Peyer's patch (tissue), 4 donors: Measurements from ENCODE around the gene CNOT1. TPM values are rescaled to one million over a fixed set of nuclear protein-coding genes. Genes with fewer than 3 reads are reported as not detected.
A peak's percentile ranks its signal among the peaks of the same experiment; 100 is the strongest.

Experiments used
- DNase-seq, 3 donors: peaks; one replicate each; pipeline ENCODE4 v3.0.0-alpha.2; 2017 to 2019
- H3K27ac ChIP-seq, 4 donors: fragments of 200-600 bp; sonication (generic); one replicate each; pipeline ENCODE4 v1.5.1; 2016 to 2019
- H3K27me3 ChIP-seq, 2 donors: fragments of 200-600 bp; sonication (generic); one replicate each; pipeline ENCODE4 v1.5.1; 2019
- H3K36me3 ChIP-seq, 3 donors: fragments of 200-600 bp; sonication (generic); one replicate each; pipeline ENCODE4 v1.5.1; 2016 to 2019
- H3K4me1 ChIP-seq, 4 donors: fragments of 200-600 bp; sonication (generic); one replicate each; pipeline ENCODE4 v1.5.1; 2016 to 2019
- H3K4me3 ChIP-seq, 4 donors: fragments of 200-600 bp; sonication (generic); 1 replicate in 3 of 4; 2 replicates in 1 of 4; pipeline ENCODE4 v1.5.1; 2016 to 2019; ENCODE audit warnings: mild to moderate bottlenecking in 1 of 4
- H3K9me3 ChIP-seq, 4 donors: fragments of 200-600 bp; sonication (generic); one replicate each; pipeline ENCODE4 v1.5.1; 2016 to 2019; ENCODE audit warnings: mild to moderate bottlenecking in 1 of 4
- CTCF ChIP-seq, 6 experiments: fragments of 450-650 bp in 4 of 6; fragments of 200-600 bp in 2 of 6; sonication (generic) in 1 of 6; IDR thresholded peaks; one replicate each; pipeline ENCODE4 v1.5.1; 2017 to 2019; ENCODE audit warnings: antibody characterized with exemption in 6 of 6, mild to moderate bottlenecking in 3 of 6, moderate library complexity in 1 of 6
- POLR2A ChIP-seq, 2 donors: fragments of 450-650 bp; IDR thresholded peaks; one replicate each; pipeline ENCODE4 v1.5.1; 2017; ENCODE audit warnings: antibody characterized with exemption in 2 of 2, mild to moderate bottlenecking in 2 of 2, moderate library complexity in 2 of 2
- total RNA-seq, 4 donors: library from RNA; depleted of rRNA; stranded (reverse); fragments of >200 nt; gene quantifications; one replicate each; pipeline ENCODE4 v1.1.0, GENCODE V29; 2016

Gene CNOT1
- total RNA-seq, 4 donors from 2014 or later, result 165 to 211 (median 190) TPM

- Histone ChIP-seq H3K27ac (no peak overlapping the region), H3K4me1 (no peaks in the 10 kb centered on the region), H3K9me3 (no peaks in the 10 kb centered on the region), H3K4me3 (no peak overlapping the region), H3K36me3 (no peaks in the 10 kb centered on the region), H3K27me3 (peaks cover 0 to 2% of the 10 kb centered on the region in 2 donors)
- no peak for TF ChIP-seq POLR2A (IDR thresholded peaks at IDR 0.05)
- TF ChIP-seq CTCF (IDR thresholded peaks at IDR 0.05), result no peak
- peak in 2 of 3 donors; percentile 4 to 28 for DNase-seq
Measured at GRCh38 chr16:58507963-58508670, 121.5 kb downstream of the CNOT1 start.

GRCh38 chr16:58507195-58507962 lies 122.2 kb downstream of the CNOT1 start:
- H3K27me3 ChIP-seq, result peaks cover 0 to 3% of the 10 kb centered on the region in 2 donors
- no peaks in the 10 kb centered on the region for H3K36me3 ChIP-seq
- H3K4me3 ChIP-seq, result no peak overlapping the region
- DNase-seq, result peak in 1 of 3 donors; percentile 40
- no peaks in the 10 kb centered on the region for H3K4me1 ChIP-seq
- no peak for TF ChIP-seq CTCF (IDR thresholded peaks at IDR 0.05)
- no peak for TF ChIP-seq POLR2A (IDR thresholded peaks at IDR 0.05)
- H3K27ac ChIP-seq, result no peak overlapping the region
- H3K9me3 ChIP-seq, result no peaks in the 10 kb centered on the region

GRCh38 chr16:58506241-58507194 lies 123.1 kb downstream of the CNOT1 start:
- peaks cover 0 to 3% of the 10 kb centered on the region in 2 donors for H3K27me3 ChIP-seq
- no peak overlapping the region for H3K27ac ChIP-seq
- H3K36me3 ChIP-seq, result no peaks in the 10 kb centered on the region
- H3K9me3 ChIP-seq, result no peaks in the 10 kb centered on the region
- peaks cover 0 to 4% (median under 1%) of the 10 kb centered on the region in 4 donors for H3K4me1 ChIP-seq
- TF ChIP-seq CTCF (IDR thresholded peaks at IDR 0.05) (no peak), POLR2A (IDR thresholded peaks at IDR 0.05) (no peak)
- DNase-seq, result peak in 1 of 3 donors; percentile 41
- no peak overlapping the region for H3K4me3 ChIP-seq

GRCh38 chr16:58503863-58504688 lies 125.5 kb downstream of the CNOT1 start:
- H3K4me3 ChIP-seq, result no peak overlapping the region
- no peaks in the 10 kb centered on the region for H3K9me3 ChIP-seq
- no peak for TF ChIP-seq CTCF (IDR thresholded peaks at IDR 0.05)
- no peak for TF ChIP-seq POLR2A (IDR thresholded peaks at IDR 0.05)
- no peak overlapping the region for H3K27ac ChIP-seq
- H3K36me3 ChIP-seq, result no peaks in the 10 kb centered on the region
- peaks cover 0 to 20% (median 12%) of the 10 kb centered on the region in 4 donors for H3K4me1 ChIP-seq
- DNase-seq, result peak in 1 of 3 donors; percentile 40
- peaks cover 0 to 9% of the 10 kb centered on the region in 2 donors for H3K27me3 ChIP-seq
